H1 (cell line): ENCODE data around the gene CACUL1. TPM values are rescaled to one million over a fixed set of nuclear protein-coding genes. Genes with fewer than 3 reads are reported as not detected.

ENCODE experiments used
- CTCF ChIA-PET: fragments of 300-600 bp; sonication (Branson Sonifier 250); formaldehyde crosslinking; loops from one replicate; lab custom pipeline; 2021; ENCODE audit not compliant: partially characterized antibody; lab: Charles Lee
- POLR2A ChIA-PET: fragments of 300-600 bp; sonication (Branson Sonifier 250); formaldehyde crosslinking; loops from one replicate; lab custom pipeline; 2021; ENCODE audit warnings: inconsistent platforms; ENCODE audit not compliant: partially characterized antibody; lab: Charles Lee
- DNase-seq, 2 experiments: peaks; one replicate each; pipeline versions ENCODE4 v3.0.0 to v3.0.0-alpha.2; 2010 to 2022; ENCODE audit warnings: low spot score in 2 of 2, low read depth in 1 of 2, mixed read lengths in 1 of 2
- FAIRE-seq: peaks from 2 replicates; lab custom pipeline; 2011; peaks lifted over from hg19 to GRCh38; lab: Jason Lieb, UNC
- H2AFZ ChIP-seq: 2 replicates; pipeline ENCODE4 v1.8.1; 2012; ENCODE audit warnings: low read length, inconsistent platforms
- H2AK5ac ChIP-seq: 2 replicates; pipeline ENCODE4 v1.6.1; 2013; ENCODE audit warnings: low read depth, low read length
- H2BK120ac ChIP-seq: replicated peaks from 2 replicates; pipeline ENCODE3; 2013; ENCODE audit warnings: low read depth, low read length, inconsistent platforms
- H2BK12ac ChIP-seq: 2 replicates; pipeline ENCODE4 v1.6.1; 2013; ENCODE audit warnings: low read depth, low read length
- H2BK15ac ChIP-seq: 2 replicates; pipeline ENCODE4 v1.6.1; 2013; ENCODE audit warnings: low read length
- H2BK20ac ChIP-seq: 2 replicates; pipeline ENCODE4 v1.6.1; 2013; ENCODE audit warnings: low read length
- H2BK5ac ChIP-seq: 2 replicates; pipeline ENCODE4 v1.6.1; 2013; ENCODE audit warnings: low read depth, low read length
- H3K14ac ChIP-seq: 2 replicates; pipeline ENCODE4 v1.6.1; 2013; ENCODE audit warnings: inconsistent platforms; ENCODE audit not compliant: insufficient read length
- H3K18ac ChIP-seq: 2 replicates; pipeline ENCODE4 v1.6.1; 2013; ENCODE audit warnings: low read length; ENCODE audit errors: extremely low read depth
- H3K23ac ChIP-seq: 2 replicates; pipeline ENCODE4 v1.6.1; 2013; ENCODE audit warnings: inconsistent platforms; ENCODE audit not compliant: insufficient read length
- H3K23me2 ChIP-seq: 2 replicates; pipeline ENCODE4 v1.6.1; 2013; ENCODE audit warnings: low read depth, low read length
- H3K27ac ChIP-seq: 2 replicates; pipeline ENCODE4 v1.6.1; 2011; ENCODE audit warnings: low read depth, low read length, inconsistent platforms
- H3K27me3 ChIP-seq, 4 experiments: replicated peaks in 1 of 4; 1 replicate in 1 of 4; 2 replicates in 3 of 4; pipeline versions ENCODE4 v1.6.1 to v1.8.1; 2011 to 2013; ENCODE audit warnings: low read length in 3 of 4, mild to moderate bottlenecking in 3 of 4, inconsistent platforms in 2 of 4, mixed read lengths in 2 of 4, moderate library complexity in 1 of 4; ENCODE audit not compliant: control insufficient read depth in 3 of 4, insufficient read depth in 3 of 4; ENCODE audit errors: extremely low read depth in 1 of 4
- H3K36me3 ChIP-seq, 4 experiments: 2 replicates each; pipeline versions ENCODE4 v1.6.1 to v1.8.1; 2011 to 2013; ENCODE audit warnings: mild to moderate bottlenecking in 4 of 4, low read length in 3 of 4, moderate library complexity in 2 of 4, control low read depth in 1 of 4, inconsistent platforms in 1 of 4; ENCODE audit not compliant: insufficient read depth in 4 of 4, control insufficient read depth in 2 of 4
- H3K4ac ChIP-seq: replicated peaks from 2 replicates; pipeline ENCODE3; 2013; ENCODE audit warnings: low read length, low read depth, mixed read lengths, inconsistent platforms; ENCODE audit not compliant: insufficient read length
- H3K4me1 ChIP-seq, 4 experiments: replicated peaks in 1 of 4; 1 replicate in 1 of 4; 2 replicates in 3 of 4; pipeline versions ENCODE4 v1.6.1 to v1.8.1; 2011 to 2013; ENCODE audit warnings: low read length in 3 of 4, inconsistent platforms in 2 of 4, mixed read lengths in 1 of 4; ENCODE audit not compliant: insufficient read depth in 4 of 4, control insufficient read depth in 3 of 4
- H3K4me2 ChIP-seq, 2 experiments: 2 replicates each; pipeline versions ENCODE4 v1.6.1 to v1.8.1; 2011 to 2013; ENCODE audit warnings: low read depth in 2 of 2, low read length in 2 of 2, control low read depth in 1 of 2, inconsistent platforms in 1 of 2, mild to moderate bottlenecking in 1 of 2; ENCODE audit not compliant: insufficient read depth in 1 of 2
- H3K4me3 ChIP-seq, 4 experiments: fragments of 200-600, 300-600 bp in 1 of 4; sonication (generic), shearing (Covaris generic), sonication (Bioruptor Twin) in 1 of 4; 2 replicates each; pipeline versions ENCODE4 v1.5.1 to v1.8.1; 2011 to 2016; ENCODE audit warnings: low read length in 4 of 4, low read depth in 3 of 4, control low read depth in 2 of 4, inconsistent platforms in 2 of 4, mild to moderate bottlenecking in 2 of 4, mixed read lengths in 1 of 4, moderate library complexity in 1 of 4; ENCODE audit not compliant: insufficient read depth in 2 of 4; ENCODE audit errors: extremely low read depth in 1 of 4
- H3K56ac ChIP-seq: replicated peaks from 2 replicates; pipeline ENCODE3; 2013; ENCODE audit warnings: low read depth, mild to moderate bottlenecking, mixed read lengths, low read length, inconsistent platforms; ENCODE audit not compliant: insufficient read length
- H3K79me1 ChIP-seq: 2 replicates; pipeline ENCODE4 v1.6.1; 2013; ENCODE audit warnings: low read depth, low read length, control low read depth
- H3K79me2 ChIP-seq, 2 experiments: 2 replicates each; pipeline versions ENCODE4 v1.6.1 to v1.8.1; 2012 to 2013; ENCODE audit warnings: low read length in 2 of 2, mild to moderate bottlenecking in 2 of 2, inconsistent platforms in 1 of 2; ENCODE audit not compliant: insufficient read depth in 2 of 2, control insufficient read depth in 1 of 2
- H3K9ac ChIP-seq, 4 experiments: replicated peaks in 1 of 4; 1 replicate in 1 of 4; 2 replicates in 3 of 4; pipeline versions ENCODE4 v1.6.1 to v1.8.1; 2011 to 2013; ENCODE audit warnings: low read depth in 3 of 4, low read length in 3 of 4, control low read depth in 2 of 4, mild to moderate bottlenecking in 2 of 4, moderate library complexity in 2 of 4, inconsistent platforms in 1 of 4; ENCODE audit errors: extremely low read depth in 1 of 4
- H3K9me3 ChIP-seq, 2 experiments: 2 replicates each; pipeline versions ENCODE4 v1.6.1 to v1.8.1; 2012 to 2013; ENCODE audit warnings: mild to moderate bottlenecking in 2 of 2, moderate library complexity in 2 of 2, control low read depth in 1 of 2, inconsistent platforms in 1 of 2, low read depth in 1 of 2, low read length in 1 of 2, mixed read lengths in 1 of 2; ENCODE audit not compliant: insufficient read depth in 2 of 2
- H4K20me1 ChIP-seq, 2 experiments: replicated peaks in 1 of 2; 2 replicates each; pipeline versions ENCODE3 to v1.8.1; 2011 to 2013; ENCODE audit warnings: inconsistent platforms in 2 of 2, low read length in 2 of 2, mild to moderate bottlenecking in 1 of 2; ENCODE audit not compliant: insufficient read depth in 2 of 2, control insufficient read depth in 1 of 2
- H4K5ac ChIP-seq: 2 replicates; pipeline ENCODE4 v1.6.1; 2013; ENCODE audit warnings: low read length, low read depth, mixed read lengths, inconsistent platforms; ENCODE audit not compliant: insufficient read length
- H4K8ac ChIP-seq: 2 replicates; pipeline ENCODE4 v1.8.0; 2013; ENCODE audit warnings: mild to moderate bottlenecking, moderate library complexity, low read length, inconsistent platforms; ENCODE audit not compliant: insufficient read depth; ENCODE audit errors: extremely low read depth
- H4K91ac ChIP-seq: replicated peaks from 2 replicates; pipeline ENCODE3; 2013; ENCODE audit warnings: low read length, mixed read lengths, inconsistent platforms; ENCODE audit not compliant: insufficient read length
- EZH2 ChIP-seq: fragments of 200-600 bp; sonication (generic); IDR thresholded peaks from 2 replicates; pipeline ENCODE4 v1.7.1; 2012; ENCODE audit warnings: low read depth, mild to moderate bottlenecking, moderate library complexity, low read length, inconsistent platforms; ENCODE audit not compliant: severe bottlenecking
- KDM5A ChIP-seq: fragments of 200-600 bp; IDR thresholded peaks from 2 replicates; pipeline ENCODE4 v1.7.1; 2012; ENCODE audit warnings: mild to moderate bottlenecking, low read length, inconsistent platforms, mixed read lengths
- SIX5 ChIP-seq: IDR thresholded peaks from 2 replicates; pipeline ENCODE4 v1.6.1; 2011; ENCODE audit warnings: mild to moderate bottlenecking, low read depth, low read length
- SP4 ChIP-seq: IDR thresholded peaks from 2 replicates; pipeline ENCODE4 v1.6.1; 2012; ENCODE audit warnings: low read length, inconsistent platforms
- TEAD4 ChIP-seq: IDR thresholded peaks from 2 replicates; pipeline ENCODE4 v1.6.1; 2012; ENCODE audit warnings: low read depth, low read length, inconsistent platforms, mixed read lengths
- whole genome bisulfite sequencing, 2 experiments: shearing (Covaris generic) in 1 of 2; methylation state at CpG; one replicate each; pipeline versions ENCODE4 v1.1.6 to v1.1.7; 2013 to 2015; ENCODE audit warnings: low lambda C conversion rate in 2 of 2, mixed read lengths in 2 of 2, inconsistent platforms in 1 of 2, low coverage in 1 of 2, missing lambda C conversion rate in 1 of 2; ENCODE audit not compliant: insufficient replicate concordance in 2 of 2, insufficient coverage in 1 of 2, insufficient read length in 1 of 2; ENCODE audit errors: extremely low coverage in 1 of 2, missing lambda C conversion rate in 1 of 2; 5-methylcytosine and 5-hydroxymethylcytosine counted together
- polyA plus RNA-seq, 7 experiments: library from polyadenylated mRNA; depleted of rRNA in 3 of 7; stranded (reverse) in 5 of 7; unstranded in 2 of 7; fragments of >200 nt in 5 of 7; fragments of 200-250 nt in 2 of 7; gene quantifications; 1 replicate in 5 of 7; 2 replicates in 1 of 7; 4 replicates in 1 of 7; pipeline versions ENCODE4 v1.2.1 to v1.2.3, GENCODE V29; 2011 to 2013; ENCODE audit warnings: missing spikeins in 2 of 7, mixed read lengths in 2 of 7
- total RNA-seq: library from RNA; stranded (reverse); fragmentation: NEBNext Ultra II Directional; extraction: Animal tissue kit (Norgen Biotek cat#: 25700); gene quantifications from 2 replicates; pipeline ENCODE4 v1.2.1, GENCODE V29; 2021
- TF ChIP-seq, protein P1 (sequence below): IDR thresholded peaks from 2 replicates; pipeline ENCODE4 v1.6.1; 2011; ENCODE audit warnings: low read depth, mild to moderate bottlenecking, low read length; ENCODE audit not compliant: insufficient read depth
- TF ChIP-seq, protein P2 (sequence below), 3 experiments: IDR thresholded peaks; 1 replicate in 2 of 3; 2 replicates in 1 of 3; pipeline versions ENCODE4 v1.5.1 to v1.6.1; 2011; ENCODE audit warnings: low read length in 3 of 3, mild to moderate bottlenecking in 3 of 3, inconsistent platforms in 2 of 3, low read depth in 1 of 3, moderate library complexity in 1 of 3; ENCODE audit not compliant: insufficient read depth in 1 of 3; ENCODE audit errors: control extremely low read depth in 1 of 3

CACUL1 gene
- total and polyA plus RNA-seq, 2 of the 8 experiments (the other 6 are each of a cell fraction or from before 2014, with no cell fraction given) = 6.5 to 34.2 TPM

GRCh38 chr10:118734475-118734874 lies 20.3 kb downstream of the CACUL1 start:
- Histone ChIP-seq H3K4me2 (no peak overlapping the region), H2BK12ac (no peak overlapping the region), H4K8ac (no peak overlapping the region), H2BK20ac (no peak overlapping the region), H3K23ac (no peak overlapping the region), H3K9ac (no peak overlapping the region), H3K4ac (no peak overlapping the region), H4K5ac (no peak overlapping the region), H2BK5ac (no peak overlapping the region), H2AFZ (no peak overlapping the region), H2BK15ac (no peak overlapping the region), H3K23me2 (no peaks in the 10 kb centered on the region), H3K36me3 (no peaks in the 10 kb centered on the region), H3K9me3 (no peaks in the 10 kb centered on the region), H2BK120ac (no peak overlapping the region), H4K20me1 (peaks cover 16 to 20% of the 10 kb centered on the region in 2 experiments), H3K14ac (no peak overlapping the region), H3K79me1 (peaks cover 6% of the 10 kb centered on the region), H3K79me2 (peaks cover 18 to 100% of the 10 kb centered on the region in 2 experiments), H4K91ac (no peak overlapping the region), H3K18ac (no peak overlapping the region), H3K27ac (no peak overlapping the region), H3K56ac (no peak overlapping the region), H3K4me1 (peaks cover 0 to 8% (median 0%) of the 10 kb centered on the region in 4 experiments; a peak in 3 of 7 replicates), H3K27me3 (no peaks in the 10 kb centered on the region), H3K4me3 (no peak overlapping the region), H2AK5ac (no peak overlapping the region)
- 87% methylated on average over 2 of the region's 2 CpGs; no CpG with 5 or more reads in 1 of the 2 experiments for WGBS, 2 experiments
- ChIA-PET CTCF (interaction anchor here (0.7 to 3.4 kb wide), 12 partner anchors 8 to 166 kb away, joined by 3 to 28 read pairs (median 6); no protein-coding TSS in a partner anchor), POLR2A (no interaction called here)
- no peak for FAIRE-seq
- TF ChIP-seq SP4 = no peak
- TF ChIP-seq SIX5 = no peak
- TF ChIP-seq EZH2 = no peak
- TF ChIP-seq, protein P1, sequence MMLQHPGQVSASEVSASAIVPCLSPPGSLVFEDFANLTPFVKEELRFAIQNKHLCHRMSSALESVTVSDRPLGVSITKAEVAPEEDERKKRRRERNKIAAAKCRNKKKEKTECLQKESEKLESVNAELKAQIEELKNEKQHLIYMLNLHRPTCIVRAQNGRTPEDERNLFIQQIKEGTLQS = no peak
- TF ChIP-seq, protein P2, sequence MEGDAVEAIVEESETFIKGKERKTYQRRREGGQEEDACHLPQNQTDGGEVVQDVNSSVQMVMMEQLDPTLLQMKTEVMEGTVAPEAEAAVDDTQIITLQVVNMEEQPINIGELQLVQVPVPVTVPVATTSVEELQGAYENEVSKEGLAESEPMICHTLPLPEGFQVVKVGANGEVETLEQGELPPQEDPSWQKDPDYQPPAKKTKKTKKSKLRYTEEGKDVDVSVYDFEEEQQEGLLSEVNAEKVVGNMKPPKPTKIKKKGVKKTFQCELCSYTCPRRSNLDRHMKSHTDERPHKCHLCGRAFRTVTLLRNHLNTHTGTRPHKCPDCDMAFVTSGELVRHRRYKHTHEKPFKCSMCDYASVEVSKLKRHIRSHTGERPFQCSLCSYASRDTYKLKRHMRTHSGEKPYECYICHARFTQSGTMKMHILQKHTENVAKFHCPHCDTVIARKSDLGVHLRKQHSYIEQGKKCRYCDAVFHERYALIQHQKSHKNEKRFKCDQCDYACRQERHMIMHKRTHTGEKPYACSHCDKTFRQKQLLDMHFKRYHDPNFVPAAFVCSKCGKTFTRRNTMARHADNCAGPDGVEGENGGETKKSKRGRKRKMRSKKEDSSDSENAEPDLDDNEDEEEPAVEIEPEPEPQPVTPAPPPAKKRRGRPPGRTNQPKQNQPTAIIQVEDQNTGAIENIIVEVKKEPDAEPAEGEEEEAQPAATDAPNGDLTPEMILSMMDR (IDR thresholded peaks at IDR 0.05; ENCODE audit: control extremely low read depth in 1 of 3, insufficient read depth in 1 of 3, low read depth in 1 of 3, low read length in 3 of 3) = peak in 1 of 3 experiments; percentile 4; a peak in 1 of 4 replicates
- TF ChIP-seq KDM5A = no peak
- TF ChIP-seq TEAD4 = no peak
- DNase-seq = no peak
